PC-3 (cell line): ENCODE data around the gene ARHGEF38. TPM values are rescaled to one million over a fixed set of nuclear protein-coding genes. Genes with fewer than 3 reads are reported as not detected.
A peak's percentile ranks its signal among the peaks of the same experiment; 100 is the strongest.

ENCODE experiments used
- ATAC-seq: fragments of 200-7000 bp; cut with Tn5 transposase; 2 replicates; pipeline ENCODE4 v1.9.1; 2020; ENCODE audit warnings: mild to moderate bottlenecking, moderate library complexity
- BruUV-seq: library from RNA; stranded (reverse); fragments of 400-500 nt; replicated peaks from 2 replicates; lab custom pipeline; 2021; lab: Mats Ljungman, UMichigan
- CTCF ChIA-PET: fragments of 300-600 bp; sonication (Branson Sonifier 250); formaldehyde crosslinking; loops from one replicate; lab custom pipeline; 2022; ENCODE audit warnings: antibody characterized with exemption; lab: Charles Lee
- POLR2A ChIA-PET: fragments of 300-600 bp; sonication (Branson Sonifier 250); formaldehyde crosslinking; loops from one replicate; lab custom pipeline; 2022; ENCODE audit warnings: antibody characterized with exemption; ENCODE audit not compliant: unreplicated experiment; lab: Charles Lee
- DNase-seq: peaks from one replicate; pipeline ENCODE4 v3.0.0-alpha.2; 2015
- H2AFZ ChIP-seq: fragments of 300-600 bp; sonication (generic); 2 replicates; pipeline ENCODE4 v1.6.0; 2016; ENCODE audit warnings: antibody characterized with exemption, low read length
- H3F3A ChIP-seq: fragments of 300-600 bp; sonication (generic); one replicate; pipeline ENCODE4 v1.6.0; 2017; ENCODE audit warnings: antibody characterized with exemption, low read length, control low read depth, mild to moderate bottlenecking; ENCODE audit not compliant: unreplicated experiment
- H3K27ac ChIP-seq: fragments of 300-600 bp; sonication (generic); 2 replicates; pipeline ENCODE4 v1.5.1; 2016; ENCODE audit warnings: mild to moderate bottlenecking, low read length
- H3K27me3 ChIP-seq: fragments of 300-600 bp; sonication (generic); 2 replicates; pipeline ENCODE4 v1.6.1; 2016; ENCODE audit warnings: low read length, mixed read lengths
- H3K36me3 ChIP-seq: fragments of 300-600 bp; sonication (generic); 2 replicates; pipeline ENCODE4 v1.6.1; 2016; ENCODE audit warnings: low read depth, mixed run types, low read length, mixed read lengths
- H3K4me1 ChIP-seq: fragments of 300-600 bp; sonication (generic); 2 replicates; pipeline ENCODE4 v1.5.1; 2016; ENCODE audit warnings: low read length; ENCODE audit not compliant: insufficient read depth
- H3K4me2 ChIP-seq: fragments of 300-600 bp; sonication (generic); 2 replicates; pipeline ENCODE4 v1.6.0; 2016; ENCODE audit warnings: low read length
- H3K4me3 ChIP-seq: fragments of 300-600 bp; sonication (generic); 2 replicates; pipeline ENCODE4 v1.5.1; 2016; ENCODE audit warnings: mild to moderate bottlenecking, low read length, mixed read lengths
- H3K79me2 ChIP-seq: fragments of 300-600 bp; sonication (generic); 2 replicates; pipeline ENCODE4 v1.6.1; 2017; ENCODE audit warnings: low read length, mixed read lengths
- H3K9ac ChIP-seq: fragments of 300-600 bp; sonication (generic); 2 replicates; pipeline ENCODE4 v1.6.0; 2016; ENCODE audit warnings: mild to moderate bottlenecking, low read length
- H3K9me2 ChIP-seq: fragments of 300-600 bp; sonication (generic); replicated peaks from 2 replicates; pipeline ENCODE4 v1.6.1; 2016; ENCODE audit warnings: mixed run types, low read length, mixed read lengths
- H3K9me3 ChIP-seq: fragments of 300-600 bp; sonication (generic); 2 replicates; pipeline ENCODE4 v1.6.1; 2016; ENCODE audit warnings: low read length, mixed read lengths
- H4K20me1 ChIP-seq: fragments of 300-600 bp; sonication (generic); 2 replicates; pipeline ENCODE4 v1.6.1; 2016; ENCODE audit warnings: low read length, mixed read lengths
- CTCF ChIP-seq: fragments of 300-600 bp; sonication (generic); conservative IDR thresholded peaks from 2 replicates; pipeline ENCODE4 v1.5.1; 2017; ENCODE audit warnings: antibody characterized with exemption, low read depth, mild to moderate bottlenecking, low read length
- EZH2 ChIP-seq: fragments of 300-600 bp; sonication (generic); IDR thresholded peaks from one replicate; pipeline ENCODE4 v1.6.1; 2017; ENCODE audit warnings: antibody characterized with exemption, mild to moderate bottlenecking, low read length; ENCODE audit not compliant: unreplicated experiment
- EZH2phosphoT487 ChIP-seq: fragments of 300-600 bp; sonication (generic); IDR thresholded peaks from 2 replicates; pipeline ENCODE4 v1.6.1; 2018; ENCODE audit warnings: mild to moderate bottlenecking, antibody characterized with exemption, low read length, borderline replicate concordance
- intact Hi-C: fragments of 100-400 bp; cut with micrococcal nuclease; formaldehyde crosslinking; loops from 2 replicates; pipeline ENCODE4 v1.9.0; 2023
- total RNA-seq: library from RNA; depleted of rRNA; stranded (reverse); fragments of >200 nt; gene quantifications from 2 replicates; pipeline ENCODE4 v1.2.3, GENCODE V29; 2014

ARHGEF38 gene
- total RNA-seq, 1 experiment from 2014 or later, result 2.0 TPM

DNA sequence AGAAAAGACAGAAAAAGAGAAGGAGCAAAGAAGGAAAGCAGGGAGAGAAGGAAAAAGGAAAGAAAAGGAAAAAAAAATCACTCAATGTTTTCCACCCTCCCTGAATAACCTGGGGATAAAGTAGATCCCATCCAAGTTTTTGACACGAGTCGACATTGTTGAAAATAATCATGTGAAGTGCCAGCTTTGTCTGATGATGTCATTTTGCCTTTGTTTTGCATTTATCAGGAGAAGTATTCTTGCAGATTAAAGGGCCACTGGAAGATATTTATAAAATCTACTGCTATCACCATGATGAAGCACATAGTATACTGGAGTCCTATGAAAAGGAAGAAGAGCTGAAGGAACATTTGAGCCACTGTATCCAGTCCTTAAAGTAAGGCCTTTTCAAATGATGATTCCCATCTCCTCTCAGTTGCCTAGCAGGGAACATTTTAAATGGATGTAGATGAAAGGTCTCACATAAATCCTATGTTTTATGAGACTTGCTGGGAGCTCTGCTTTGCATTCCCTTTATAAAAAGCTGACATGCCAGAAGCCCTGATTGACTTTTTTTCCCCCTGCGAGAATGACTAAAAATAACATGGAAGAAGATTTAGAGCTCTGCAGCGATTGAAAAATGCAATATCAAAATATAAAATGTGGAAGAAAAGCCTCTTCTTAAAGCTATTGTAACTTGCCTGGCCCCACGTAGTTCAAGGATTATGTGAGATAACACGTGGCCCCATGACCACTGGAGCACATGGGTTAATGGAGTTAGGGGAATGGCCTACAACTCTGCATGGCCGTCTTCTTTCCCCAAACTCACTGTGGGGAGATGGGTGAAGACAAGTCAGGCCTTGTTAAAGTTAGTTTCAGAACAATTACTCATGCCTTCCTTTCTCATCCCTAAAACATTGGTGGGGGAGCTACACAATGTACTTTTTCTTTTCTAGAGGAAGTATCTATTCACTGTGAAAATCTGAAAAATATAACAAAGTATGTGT is 78.5 kb downstream of the ARHGEF38 start:
- ChIA-PET POLR2A (no interaction called here), CTCF (interaction anchor here (0.6 kb wide), 1 partner anchor 79 kb away, joined by 3 read pairs; no protein-coding TSS in a partner anchor)
- Histone ChIP-seq H3K4me3 (no peak overlapping the region), H3K9me2 (no peaks in the 10 kb centered on the region), H2AFZ (no peak overlapping the region), H3K4me2 (no peak overlapping the region), H3K36me3 (no peaks in the 10 kb centered on the region), H3F3A (no peaks in the 10 kb centered on the region), H3K9ac (no peak overlapping the region), H3K27me3 (no peaks in the 10 kb centered on the region), H3K79me2 (no peaks in the 10 kb centered on the region), H3K4me1 (peaks cover 38% of the 10 kb centered on the region), H3K27ac (no peak overlapping the region), H4K20me1 (no peaks in the 10 kb centered on the region), H3K9me3 (no peaks in the 10 kb centered on the region)
- no peak for ATAC-seq
- intact Hi-C loops, result loop anchor here (5.0 kb wide), 3 partner anchors 44 to 134 kb away; no protein-coding TSS in a partner anchor
- TF ChIP-seq EZH2phosphoT487, result no peak
- TF ChIP-seq EZH2, result no peak
- no peak for TF ChIP-seq CTCF
- DNase-seq, result no peak
- BruUV-seq, result no TSS peak

GRCh38 chr4:105631818-105632400 is 79.5 kb downstream of the ARHGEF38 start:
- TF ChIP-seq CTCF, result peak; percentile 58
- TF ChIP-seq EZH2phosphoT487, result no peak
- no peak for TF ChIP-seq EZH2
- Histone ChIP-seq H3K4me2 (peak overlapping the region; percentile 78), H3K27me3 (no peaks in the 10 kb centered on the region), H3F3A (no peaks in the 10 kb centered on the region), H3K9me3 (no peaks in the 10 kb centered on the region), H4K20me1 (no peaks in the 10 kb centered on the region), H3K79me2 (no peaks in the 10 kb centered on the region), H3K4me3 (no peak overlapping the region), H3K9ac (peak overlapping the region; percentile 55; the same call in 1 of the 2 replicates), H2AFZ (peak overlapping the region; percentile 74), H3K9me2 (no peaks in the 10 kb centered on the region), H3K4me1 (peaks cover 38% of the 10 kb centered on the region), H3K27ac (peak overlapping the region; percentile 93), H3K36me3 (no peaks in the 10 kb centered on the region)
- DNase-seq, result peak; percentile 66
- BruUV-seq, result TSS peak; percentile 15
- ChIA-PET POLR2A (no interaction called here), CTCF (interaction anchor here (1.6 kb wide), 1 partner anchor 111 kb away, joined by 5 read pairs; no protein-coding TSS in a partner anchor)
- ATAC-seq, result peak; percentile 19
- intact Hi-C loops, result loop anchor here (1.0 to 5.0 kb wide), 8 partner anchors 21 to 159 kb away; partner anchors contain the start of genes ARHGEF38, GSTCD and INTS12
